ENCODE results near the gene HIGD1A. TPM values are rescaled to one million over a fixed set of nuclear protein-coding genes. Genes with fewer than 3 reads are reported as not detected.

Gene HIGD1A
- total and polyA plus RNA-seq, 2 experiments from 2014 or later: 102 to 144 TPM

- H3K27ac ChIP-seq (ENCODE audit: low read depth): no peak overlapping the region
- H3K79me2 ChIP-seq (replicated peaks; ENCODE audit: insufficient read depth): no peaks in the 10 kb centered on the region
- H3K36me3 ChIP-seq (ENCODE audit: insufficient read depth): no peaks in the 10 kb centered on the region
- DNase-seq (ENCODE audit: low spot score) (no peak), ATAC-seq (no peak)
- Mint-ChIP-seq H3K36me3 (ENCODE audit: low read depth) (no peaks in the 10 kb centered on the region), H3K9me3 (peaks cover 6% of the 10 kb centered on the region; the same call in 1 of the 3 replicates), H3K27me3 (ENCODE audit: insufficient read depth, low read depth, poor library complexity) (peaks cover 4% of the 10 kb centered on the region), H3K4me3 (no peak overlapping the region), H3K27ac (no peak overlapping the region), H3K4me1 (peaks cover 12% of the 10 kb centered on the region; the same call in 1 of the 3 replicates)
- H3K9me2 ChIP-seq (ENCODE audit: insufficient read depth): 0 out of 2 replicates have a peak, but pooled peaks cover 2% of the 10 kb centered on the region
- no peak overlapping the region for H3K4me3 ChIP-seq
- no peak overlapping the region for H2AFZ ChIP-seq
- no peaks in the 10 kb centered on the region for H3K27me3 ChIP-seq (ENCODE audit: insufficient read depth)
- TF ChIP-seq ZNF114 (CRISPR knock-in tag; IDR thresholded peaks at IDR 0.05): no peak
- TF ChIP-seq CTCF (conservative IDR thresholded peaks at IDR 0.05; ENCODE audit: low read depth in 2 of 2): no peak
- TF ChIP-seq ZNF331 (CRISPR knock-in tag; IDR thresholded peaks at IDR 0.05; ENCODE audit: low read depth): no peak
- no peak for TF ChIP-seq EZH2 (IDR thresholded peaks at IDR 0.05; ENCODE audit: low read depth, unreplicated experiment)
- no peak for TF ChIP-seq ETS1 (IDR thresholded peaks at IDR 0.05)
- TF ChIP-seq EZH2phosphoT487 (IDR thresholded peaks at IDR 0.05; ENCODE audit: unreplicated experiment): no peak
- no peak for TF ChIP-seq REST (IDR thresholded peaks at IDR 0.05; ENCODE audit: unreplicated experiment)
- TF ChIP-seq NANOG (IDR thresholded peaks at IDR 0.05; ENCODE audit: borderline replicate concordance): no peak
- no peak for TF ChIP-seq ZNF462 (CRISPR knock-in tag; IDR thresholded peaks at IDR 0.05)
- no peak for TF ChIP-seq CREB1 (CRISPR knock-in tag; IDR thresholded peaks at IDR 0.05; ENCODE audit: low read depth)
- TF ChIP-seq JUNB (IDR thresholded peaks at IDR 0.05; ENCODE audit: unreplicated experiment): no peak
- TF ChIP-seq STAT1 (IDR thresholded peaks at IDR 0.05; ENCODE audit: unreplicated experiment): no peak
- no peak for TF ChIP-seq POLR2AphosphoS5 (IDR thresholded peaks at IDR 0.05; ENCODE audit: low read depth)
- no peaks in the 10 kb centered on the region for H3F3A ChIP-seq (replicated peaks; ENCODE audit: low read depth)
- H3K4me2 ChIP-seq: no peak overlapping the region
- no peaks in the 10 kb centered on the region for H3K4me1 ChIP-seq (ENCODE audit: insufficient read depth)
- H4K20me1 ChIP-seq (replicated peaks; ENCODE audit: insufficient read depth): no peaks in the 10 kb centered on the region
Observed at GRCh38 chr3:42742259-42742658, 62.0 kb downstream of the HIGD1A start.
